Activated CD8-positive, alpha-beta memory T cell treated with anti-CD3 and anti-CD28 coated beads, Interleukin-2, amount 50 U/mL, for 1 hour (primary cell): ENCODE results near the gene TARS2.

Source experiments
- DNase-seq: peaks from one replicate; pipeline ENCODE4 v3.0.0-alpha.2; 2020; ENCODE audit errors: extremely low read depth

Gene TARS2

DNA sequence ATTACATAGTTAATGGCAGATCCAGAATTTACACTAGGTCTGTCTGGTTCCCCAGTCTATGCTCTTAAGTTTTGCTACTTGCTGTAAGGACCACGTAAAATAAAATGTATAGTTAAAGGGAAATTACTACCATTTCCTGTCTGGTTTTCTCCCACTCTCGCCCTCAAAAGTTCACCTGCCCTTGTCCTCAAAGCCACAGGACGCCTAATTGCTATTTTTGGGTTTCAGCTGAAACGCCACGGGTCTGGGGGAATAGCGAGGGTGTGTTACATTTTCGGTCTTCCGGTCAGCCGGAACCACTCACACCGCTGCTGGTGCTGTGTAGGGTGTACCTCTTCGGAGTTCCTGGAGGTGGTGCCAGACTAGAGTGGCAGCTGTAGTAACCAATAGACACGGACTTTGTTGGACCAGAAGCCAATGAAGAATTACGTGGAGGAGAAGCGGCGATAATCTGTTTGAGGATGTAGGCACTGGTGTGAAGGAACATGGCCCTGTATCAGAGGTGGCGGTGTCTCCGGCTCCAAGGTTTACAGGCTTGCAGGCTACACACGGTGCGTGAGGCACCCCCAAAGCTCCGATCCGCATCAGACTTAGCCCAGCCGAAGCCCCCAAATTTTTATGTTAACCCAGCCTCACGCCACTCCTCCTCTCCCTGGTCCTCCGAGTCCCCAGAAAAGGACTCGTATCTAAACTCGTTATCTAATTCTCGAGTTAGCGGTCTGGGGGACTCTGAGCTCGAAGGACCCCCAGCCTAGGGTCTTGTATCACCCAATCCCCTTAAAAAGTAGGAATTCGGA, at the start of gene TARS2:
TARS2 (plus strand) TSS at position 454 of the 797 bp plus-strand sequence; CDS start at position 486, 32 bp downstream.
- peak; percentile 88 for DNase-seq

GRCh38 chr1:150441121-150441520, 46.1 kb upstream of the TARS2 start:
- DNase-seq = no peak

DNA sequence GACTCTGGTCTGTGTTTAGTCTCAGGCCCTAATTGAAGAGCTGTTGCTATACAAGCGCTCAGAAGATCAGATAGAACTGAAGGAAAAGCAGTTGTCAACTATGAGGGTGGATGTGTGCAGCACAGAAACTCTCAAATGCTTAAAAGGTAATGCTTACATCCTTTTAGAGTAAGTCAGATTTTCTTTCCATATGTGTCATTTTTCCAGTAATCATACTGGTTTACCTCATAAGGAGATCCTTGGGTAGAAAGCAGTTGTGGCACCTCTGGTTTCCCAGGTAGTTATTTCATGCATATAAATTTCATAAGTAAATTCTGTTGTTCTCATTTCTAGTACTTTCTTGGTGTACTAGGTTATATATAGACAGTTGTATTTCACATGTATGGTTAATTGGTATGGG, 43.0 kb upstream of the TARS2 start:
- no peak for DNase-seq

DNA sequence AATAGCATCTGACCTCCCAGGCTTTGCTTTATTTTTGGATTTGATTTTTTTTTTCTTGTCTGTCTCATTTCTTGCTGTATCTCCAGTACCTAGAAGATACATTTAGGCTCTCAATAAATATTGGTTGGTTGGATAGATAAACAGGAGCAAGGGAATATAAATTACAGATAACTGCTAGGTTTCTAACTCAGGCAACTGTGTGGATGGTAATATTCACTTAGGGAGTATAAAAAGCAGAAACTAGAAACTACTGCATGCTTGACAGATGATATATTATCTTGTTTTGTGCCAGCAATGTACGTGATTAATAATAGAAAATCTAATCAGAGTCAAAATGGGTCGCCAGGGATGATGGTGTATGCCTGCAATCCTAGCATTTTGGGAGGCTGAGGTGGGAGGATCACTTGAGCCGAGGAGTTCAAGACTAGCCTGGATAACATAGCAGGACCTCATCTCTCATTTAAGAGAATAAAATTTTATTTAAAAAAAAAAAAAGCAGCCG, 31.0 kb upstream of the TARS2 start:
- DNase-seq = no peak

GRCh38 chr1:150464422-150464826, 22.8 kb upstream of the TARS2 start:
- DNase-seq = peak; percentile 45

DNA sequence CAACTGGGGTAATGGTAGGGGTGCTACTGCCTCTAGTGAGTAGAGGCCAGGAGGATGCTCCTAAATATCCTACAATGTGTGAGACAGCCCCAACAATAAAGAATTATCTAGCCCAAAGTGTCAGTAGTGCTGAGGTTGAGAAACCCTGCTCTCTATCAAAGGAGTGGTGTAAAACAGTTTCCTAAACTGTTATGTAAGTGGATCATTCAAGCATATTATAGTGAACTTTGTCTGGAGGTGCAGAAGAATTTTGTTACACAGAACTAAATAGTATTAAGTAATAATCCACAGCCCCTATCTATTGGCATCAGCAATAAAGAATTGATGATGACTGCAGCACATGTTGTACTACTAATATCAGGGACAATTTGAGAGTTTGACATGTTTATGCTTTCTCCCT, 20.3 kb upstream of the TARS2 start:
- no peak for DNase-seq

DNA sequence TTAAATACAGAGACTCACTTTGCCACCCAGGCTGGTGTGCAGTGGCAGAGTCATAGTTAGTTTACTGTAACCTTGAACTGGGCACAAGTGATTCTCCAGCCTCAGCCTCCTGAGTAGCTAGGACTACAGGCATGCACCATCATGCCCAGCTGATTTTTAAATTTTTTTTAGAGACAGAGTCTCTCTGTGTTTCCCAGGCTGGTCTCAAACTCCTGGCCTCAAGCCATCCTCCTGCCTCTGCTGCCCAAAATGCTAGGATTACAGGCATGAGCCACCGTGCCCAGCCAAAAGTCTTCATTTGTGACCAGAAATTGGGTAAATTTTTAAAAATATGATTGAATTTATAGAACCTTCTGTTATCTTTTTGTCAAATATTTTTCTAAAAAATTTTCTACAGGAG, 17.9 kb upstream of the TARS2 start:
- DNase-seq = no peak

GRCh38 chr1:150472601-150473200, 14.5 kb upstream of the TARS2 start:
- DNase-seq = no peak

DNA sequence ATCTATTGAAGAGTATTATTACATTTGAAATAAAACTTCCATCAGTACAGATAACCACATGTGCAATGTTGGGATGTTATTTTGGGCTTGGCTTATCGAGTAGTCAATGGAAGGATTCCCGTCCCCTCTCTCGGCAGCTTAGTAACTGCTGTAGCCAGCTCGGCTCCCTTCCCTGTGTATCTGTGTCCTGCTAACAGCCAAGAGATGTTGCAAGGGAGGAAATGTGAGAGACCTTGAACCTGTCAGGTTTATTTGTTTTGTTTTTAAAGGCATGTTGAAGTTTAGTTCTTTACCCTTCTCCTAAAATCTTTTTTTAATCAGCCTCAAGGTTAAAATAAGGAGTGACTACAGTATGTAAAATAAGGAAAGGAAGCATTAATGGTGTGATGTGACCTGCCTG, 13.6 kb upstream of the TARS2 start:
- DNase-seq = no peak

GRCh38 chr1:150474869-150475268, 12.3 kb upstream of the TARS2 start:
- DNase-seq = no peak

DNA sequence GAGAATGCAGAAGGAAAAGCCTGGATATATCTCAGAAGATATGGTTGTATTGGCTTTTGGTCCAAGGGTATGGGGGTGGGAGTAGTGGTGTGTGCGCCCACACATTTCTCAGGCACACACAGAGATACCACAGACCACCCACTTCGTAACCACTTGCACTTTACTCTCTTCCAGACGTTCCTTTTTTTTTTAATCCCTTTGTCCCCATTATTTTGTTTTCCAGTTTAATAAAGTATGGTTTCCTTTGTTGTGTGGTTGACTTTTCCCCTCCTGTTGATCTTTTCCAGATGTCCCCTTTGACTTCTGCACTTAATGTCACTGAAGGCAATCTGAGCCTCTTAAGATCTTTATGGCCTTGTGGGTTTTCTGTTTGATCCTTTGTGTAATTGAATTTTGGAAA, 10.5 kb upstream of the TARS2 start:
- DNase-seq = no peak

DNA sequence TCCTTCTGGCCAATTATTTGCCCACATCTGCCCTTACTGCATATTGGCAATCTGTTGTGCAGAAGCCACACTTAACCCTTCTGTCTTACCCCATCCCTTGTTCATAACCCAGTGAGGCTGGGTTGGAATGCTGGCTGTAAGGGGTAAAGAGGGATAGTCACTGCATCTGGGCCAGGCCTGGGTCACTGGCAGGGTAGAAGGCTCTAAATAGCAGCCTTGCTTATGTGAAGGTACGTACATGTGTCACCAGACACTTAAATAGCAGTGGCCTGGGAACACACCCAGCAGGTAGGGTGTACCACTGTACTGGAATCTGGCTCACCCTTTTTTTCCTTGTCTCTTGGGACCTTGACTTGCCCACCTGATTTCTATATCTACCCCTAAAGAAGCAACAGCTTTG, 9.9 kb upstream of the TARS2 start:
- no peak for DNase-seq

GRCh38 chr1:150477733-150478132, 9.5 kb upstream of the TARS2 start:
- DNase-seq = no peak

DNA sequence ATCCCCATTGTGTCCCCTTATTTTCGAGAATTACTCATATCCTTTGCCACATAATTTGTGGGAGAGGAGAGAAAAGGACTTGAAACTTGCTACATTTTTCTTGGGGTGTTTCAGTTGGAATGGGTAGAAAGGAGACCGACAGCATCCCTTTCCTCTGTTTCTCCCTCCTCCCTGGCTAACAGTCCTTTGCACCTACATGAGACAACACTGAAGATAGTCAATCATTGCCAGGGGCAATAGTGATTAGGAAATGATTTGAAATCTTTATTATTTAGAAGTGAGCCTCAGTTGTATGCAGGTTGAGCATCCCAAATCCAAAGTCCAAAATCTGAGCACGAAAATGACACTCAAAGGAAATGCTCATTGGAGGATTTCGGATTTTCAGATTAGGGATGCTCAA, 7.8 kb upstream of the TARS2 start:
- DNase-seq = no peak

- DNase-seq = no peak
These were observed 7.3 kb upstream of the TARS2 start for GRCh38 chr1:150479927-150480352.

DNA sequence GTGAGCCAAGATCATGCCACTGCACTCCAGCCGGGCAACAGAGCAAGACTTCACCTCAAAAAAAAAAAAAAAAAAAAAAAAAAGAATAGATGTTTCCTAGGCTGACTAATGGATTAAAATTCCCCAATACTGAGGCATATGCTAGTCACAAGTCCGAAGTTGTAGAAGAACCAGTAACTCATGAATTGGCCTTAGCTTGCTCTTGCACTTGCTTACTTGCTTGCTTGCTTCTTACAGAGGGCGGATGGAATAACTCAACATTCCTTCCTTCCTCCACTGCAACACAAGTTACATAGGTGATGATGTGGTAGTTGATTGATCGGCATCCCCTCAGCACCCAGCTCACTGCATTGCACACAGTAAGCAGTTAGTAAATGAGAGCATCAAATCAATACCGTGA, 2.8 kb upstream of the TARS2 start:
- no peak for DNase-seq

DNA sequence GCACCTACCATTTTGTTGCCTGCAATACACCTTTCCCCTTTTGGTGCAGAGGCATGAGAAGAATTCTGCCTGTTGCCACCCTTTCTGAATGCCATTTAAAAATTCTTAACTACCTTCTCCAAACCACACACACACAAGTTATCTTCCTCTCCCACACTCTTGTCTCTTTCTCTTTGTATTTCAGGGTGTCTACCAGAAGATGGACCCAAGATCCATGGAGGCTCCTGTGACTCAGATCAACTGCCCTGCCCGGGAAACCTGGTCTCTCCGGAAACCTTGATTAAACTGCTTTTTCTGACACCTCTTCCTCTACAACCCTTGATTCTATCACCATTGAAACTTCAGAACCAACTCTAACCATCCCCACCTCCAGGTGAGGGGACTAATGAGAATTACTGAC, 2.4 kb upstream of the TARS2 start:
- no peak for DNase-seq

GRCh38 chr1:150487763-150488115, 520 bp downstream of the TARS2 start:
- no peak for DNase-seq

DNA sequence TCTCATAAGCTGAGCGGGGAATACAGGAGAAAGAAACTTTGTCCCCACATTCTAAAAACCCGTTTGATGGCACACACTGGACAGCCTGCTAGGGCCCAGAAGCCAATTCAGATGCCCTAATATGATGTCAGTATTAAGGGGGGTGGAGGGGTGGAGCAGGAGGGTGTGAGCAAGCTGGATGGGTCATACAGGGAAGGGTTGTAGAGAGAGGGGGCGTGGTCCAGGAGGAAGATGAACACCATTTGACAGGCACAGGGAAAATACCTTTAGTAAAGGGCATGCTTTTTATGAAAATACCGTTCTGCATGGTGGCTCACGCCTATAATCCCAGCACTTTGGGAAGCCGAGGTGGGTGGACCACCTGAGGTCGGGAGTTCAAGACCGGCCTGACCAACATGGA, 6.0 kb downstream of the TARS2 start:
- no peak for DNase-seq

DNA sequence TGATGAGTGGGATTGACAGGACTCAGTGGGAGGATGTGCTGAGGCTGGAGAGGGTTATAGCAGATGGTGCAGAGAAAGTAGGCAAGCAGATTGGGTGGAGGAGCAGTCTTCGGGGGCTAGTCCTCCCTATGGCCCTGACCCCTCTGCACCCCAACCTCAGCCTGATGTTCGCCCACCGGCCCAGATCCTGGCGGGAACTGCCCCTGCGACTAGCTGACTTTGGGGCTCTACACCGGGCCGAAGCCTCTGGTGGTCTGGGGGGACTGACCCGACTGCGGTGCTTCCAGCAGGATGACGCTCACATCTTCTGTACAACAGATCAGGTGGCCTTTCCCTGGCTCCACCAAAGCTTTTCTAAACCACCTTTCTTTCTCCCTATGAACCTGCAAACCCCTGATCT, 11.1 kb downstream of the TARS2 start:
- DNase-seq = no peak

GRCh38 chr1:150505431-150505830, 18.2 kb downstream of the TARS2 start:
- no peak for DNase-seq

DNA sequence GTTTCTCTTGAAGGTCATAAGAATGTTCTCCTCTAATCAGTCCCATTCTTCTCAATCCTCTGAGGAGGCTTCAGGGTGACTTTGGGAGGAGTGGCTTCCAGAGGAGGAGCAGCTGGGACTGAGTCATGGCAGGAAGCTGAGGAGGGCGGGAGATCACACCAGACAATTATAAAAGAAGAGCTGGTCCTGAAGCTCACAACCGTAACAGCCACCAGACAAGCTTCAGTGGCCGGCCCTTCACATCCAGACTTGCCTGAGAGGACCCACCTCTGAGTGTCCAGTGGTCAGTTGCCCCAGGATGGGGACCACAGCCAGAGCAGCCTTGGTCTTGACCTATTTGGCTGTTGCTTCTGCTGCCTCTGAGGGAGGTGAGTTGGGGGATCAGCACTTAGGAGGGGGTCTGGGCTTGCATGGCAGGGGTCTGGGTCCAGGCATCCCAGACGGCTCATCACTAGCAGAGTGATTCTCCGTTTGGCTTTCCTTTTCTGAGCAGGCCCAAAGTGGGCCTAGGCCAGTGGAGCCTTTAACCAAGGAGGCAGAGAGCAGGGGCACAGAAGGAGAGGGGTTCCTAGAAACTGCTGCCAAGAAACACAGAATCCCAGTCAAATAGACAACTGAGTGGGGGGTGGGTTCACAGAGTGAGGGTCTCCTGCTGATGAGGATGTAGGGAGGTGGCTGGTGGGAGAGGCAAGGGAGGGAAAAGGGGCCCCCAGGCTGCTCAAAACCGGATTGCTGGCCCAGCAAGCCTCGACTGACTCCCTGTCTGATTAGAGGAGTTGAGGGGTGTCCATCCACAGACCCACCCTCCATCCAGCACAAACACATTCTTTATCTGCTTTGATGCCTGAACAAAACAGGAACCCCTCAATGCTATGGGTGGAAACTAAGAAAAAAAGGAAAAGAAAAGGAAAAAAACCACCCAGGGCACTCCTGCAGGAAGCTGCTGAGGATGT, 21.0 kb downstream of the TARS2 start, which contains the start of gene ECM1:
ECM1 (plus strand) TSS at position 198 of the 953 bp plus-strand sequence; CDS start at position 299, 101 bp downstream.
- DNase-seq = no peak
